Measurements from ENCODE around the gene ADCY5.

- no peak for TF ChIP-seq RAD21 (IDR thresholded peaks at IDR 0.05)
- TF ChIP-seq, protein P1, sequence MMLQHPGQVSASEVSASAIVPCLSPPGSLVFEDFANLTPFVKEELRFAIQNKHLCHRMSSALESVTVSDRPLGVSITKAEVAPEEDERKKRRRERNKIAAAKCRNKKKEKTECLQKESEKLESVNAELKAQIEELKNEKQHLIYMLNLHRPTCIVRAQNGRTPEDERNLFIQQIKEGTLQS (IDR thresholded peaks at IDR 0.05) = no peak
These were observed 20.6 kb upstream of the ADCY5 start for GRCh38 chr3:123469323-123469995.

Measured in liver (tissue), 2 donors.